Gastrocnemius medialis (tissue), 4 donors: ENCODE data around the gene S100A9.

Source experiments
- POLR2A ChIP-seq, 2 donors: fragments of 450-650 bp; IDR thresholded peaks; one replicate each; pipeline ENCODE4 v1.6.1; 2017; ENCODE audit warnings: antibody characterized with exemption in 2 of 2, mild to moderate bottlenecking in 2 of 2, moderate library complexity in 2 of 2
- TF ChIP-seq, protein P1 (sequence below), 5 experiments: fragments of 450-650 bp in 3 of 5; fragments of 200-600 bp in 2 of 5; sonication (generic) in 2 of 5; IDR thresholded peaks in 4 of 5; conservative IDR thresholded peaks in 1 of 5; 1 replicate in 4 of 5; 2 replicates in 1 of 5; pipeline ENCODE4 v1.5.1; 2016 to 2019; ENCODE audit warnings: antibody characterized with exemption in 5 of 5, mild to moderate bottlenecking in 3 of 5, moderate library complexity in 3 of 5

DNA sequence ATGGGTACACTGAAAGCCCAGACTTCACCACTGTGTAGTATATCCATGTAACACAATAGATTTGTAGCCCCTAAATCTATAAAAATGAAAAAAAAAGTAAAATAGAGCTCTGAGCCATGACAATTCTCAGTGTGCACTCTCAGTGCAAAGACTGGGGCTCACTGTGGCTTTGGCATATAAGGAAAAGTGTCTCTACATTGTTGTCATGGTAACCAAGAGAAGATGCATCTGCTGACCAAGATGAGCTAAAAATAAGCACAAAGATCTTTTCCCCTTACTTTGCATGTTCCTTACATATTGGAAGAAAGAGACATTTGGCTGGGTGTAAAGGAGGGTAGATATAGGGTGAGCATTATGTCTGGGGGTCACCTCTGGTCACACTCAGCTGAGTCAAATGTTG, 21.0 kb upstream of the S100A9 start:
- TF ChIP-seq, protein P1, sequence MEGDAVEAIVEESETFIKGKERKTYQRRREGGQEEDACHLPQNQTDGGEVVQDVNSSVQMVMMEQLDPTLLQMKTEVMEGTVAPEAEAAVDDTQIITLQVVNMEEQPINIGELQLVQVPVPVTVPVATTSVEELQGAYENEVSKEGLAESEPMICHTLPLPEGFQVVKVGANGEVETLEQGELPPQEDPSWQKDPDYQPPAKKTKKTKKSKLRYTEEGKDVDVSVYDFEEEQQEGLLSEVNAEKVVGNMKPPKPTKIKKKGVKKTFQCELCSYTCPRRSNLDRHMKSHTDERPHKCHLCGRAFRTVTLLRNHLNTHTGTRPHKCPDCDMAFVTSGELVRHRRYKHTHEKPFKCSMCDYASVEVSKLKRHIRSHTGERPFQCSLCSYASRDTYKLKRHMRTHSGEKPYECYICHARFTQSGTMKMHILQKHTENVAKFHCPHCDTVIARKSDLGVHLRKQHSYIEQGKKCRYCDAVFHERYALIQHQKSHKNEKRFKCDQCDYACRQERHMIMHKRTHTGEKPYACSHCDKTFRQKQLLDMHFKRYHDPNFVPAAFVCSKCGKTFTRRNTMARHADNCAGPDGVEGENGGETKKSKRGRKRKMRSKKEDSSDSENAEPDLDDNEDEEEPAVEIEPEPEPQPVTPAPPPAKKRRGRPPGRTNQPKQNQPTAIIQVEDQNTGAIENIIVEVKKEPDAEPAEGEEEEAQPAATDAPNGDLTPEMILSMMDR (IDR thresholded peaks at IDR 0.05 in 4 of 5, conservative IDR thresholded peaks at IDR 0.05 in 1 of 5): no peak
- no peak for TF ChIP-seq POLR2A (IDR thresholded peaks at IDR 0.05)
